Measurements from ENCODE around the gene TARS1.

Gene TARS1

DNA sequence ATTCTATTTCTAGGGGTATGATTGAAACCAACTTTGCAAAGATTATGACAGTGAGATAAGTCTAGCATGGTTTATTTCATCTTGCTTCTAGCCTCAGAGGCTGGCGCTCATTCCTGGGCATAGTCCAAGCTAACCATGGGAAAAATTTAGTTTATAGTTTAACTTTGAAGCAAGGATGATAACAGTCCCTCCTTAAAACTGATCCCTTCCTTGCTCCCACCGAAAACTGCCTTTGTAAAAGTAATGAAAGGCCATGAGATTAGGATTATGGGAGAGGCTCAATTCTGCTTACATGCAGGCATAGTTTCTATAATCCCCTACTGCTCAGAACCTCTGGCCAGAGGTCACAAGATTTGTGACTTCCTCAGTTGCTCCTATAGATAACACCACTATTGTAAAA, 75.7 kb downstream of the TARS1 start:
- Histone ChIP-seq H3K9ac (ENCODE audit: low read depth, low read length) (no peak overlapping the region), H3K4me1 (ENCODE audit: insufficient read depth, low read length) (no peaks in the 10 kb centered on the region), H3K36me3 (ENCODE audit: insufficient read depth, low read length) (no peaks in the 10 kb centered on the region), H3K9me3 (ENCODE audit: control insufficient read depth, insufficient read depth, low read length) (0 out of 2 replicates have a peak, but pooled peaks cover 4% of the 10 kb centered on the region)
